ENCODE results near the gene WNK2.

The WNK2 gene

GRCh38 chr9:93203718-93204469, 20.0 kb downstream of the WNK2 start:
- DNase-seq (ENCODE audit: low spot score) = no peak
- Histone ChIP-seq H3K9ac (ENCODE audit: low read depth, low read length, poor library complexity) (peak overlapping the region; percentile 79), H3K14ac (ENCODE audit: low read length) (no peak overlapping the region), H3K18ac (ENCODE audit: low read length) (peak overlapping the region; percentile 93), H2AFZ (ENCODE audit: low read length) (no peak overlapping the region), H3K79me1 (ENCODE audit: low read depth, low read length) (peaks cover 11% of the 10 kb centered on the region), H3K4me1 (ENCODE audit: control insufficient read depth in 2 of 2, insufficient read depth in 1 of 2, low read depth in 1 of 2, low read length in 2 of 2) (peaks cover 50% of the 10 kb centered on the region in 2 donors), H3K4me2 (ENCODE audit: insufficient read depth, low read length, poor library complexity, severe bottlenecking) (no peak overlapping the region), H2AK5ac (ENCODE audit: low read depth, low read length) (peak overlapping the region; percentile 98), H3K23ac (ENCODE audit: low read depth, low read length, poor library complexity) (peak overlapping the region; percentile 78), H3K9me3 (replicated peaks in 1 of 2; ENCODE audit: control insufficient read depth in 2 of 2, insufficient read depth in 1 of 2, low read depth in 1 of 2, low read length in 2 of 2) (no peaks in the 10 kb centered on the region), H3K36me3 (replicated peaks in 1 of 2; ENCODE audit: control insufficient read depth in 2 of 2, insufficient read depth in 2 of 2, low read length in 2 of 2) (no peaks in the 10 kb centered on the region), H4K91ac (ENCODE audit: low read depth, low read length, poor library complexity) (no peak overlapping the region), H3K27ac (replicated peaks; ENCODE audit: low read length) (no peak overlapping the region), H3K4me3 (ENCODE audit: low read length in 2 of 2) (no peak overlapping the region), H2BK120ac (ENCODE audit: low read depth, low read length) (peak overlapping the region; percentile 10), H4K8ac (ENCODE audit: low read depth, low read length) (no peak overlapping the region), H2BK12ac (ENCODE audit: low read length) (peak overlapping the region; percentile 41), H2BK5ac (ENCODE audit: low read length) (peak overlapping the region; percentile 95), H2BK15ac (ENCODE audit: low read length) (peak overlapping the region; percentile 56), H3K27me3 (ENCODE audit: control insufficient read depth in 3 of 3, insufficient read depth in 3 of 3, low read depth in 1 of 3, low read length in 3 of 3) (peaks cover 0 to 4% (median 0%) of the 10 kb centered on the region in 3 experiments), H3K4ac (ENCODE audit: low read length) (no peak overlapping the region)
- no CpG with 5 or more reads among the region's 15 CpGs for WGBS, 2 donors (ENCODE audit: extremely low coverage in 2 of 2, insufficient read length in 2 of 2, insufficient replicate concordance in 1 of 2)

GRCh38 chr9:93204470-93205043, 20.6 kb downstream of the WNK2 start:
- H2BK120ac ChIP-seq (ENCODE audit: low read depth, low read length) = peak overlapping the region; percentile 10
- no CpG with 5 or more reads among the region's 4 CpGs for whole genome bisulfite sequencing, 2 donors (ENCODE audit: extremely low coverage in 2 of 2, insufficient read length in 2 of 2, insufficient replicate concordance in 1 of 2)
- no peak for DNase-seq (ENCODE audit: low spot score)
- no peaks in the 10 kb centered on the region for H3K36me3 ChIP-seq (replicated peaks in 1 of 2; ENCODE audit: control insufficient read depth in 2 of 2, insufficient read depth in 2 of 2, low read length in 2 of 2)
- peak overlapping the region; percentile 98 for H2AK5ac ChIP-seq (ENCODE audit: low read depth, low read length)
- H3K23ac ChIP-seq (ENCODE audit: low read depth, low read length, poor library complexity) = no peak overlapping the region
- peaks cover 50% of the 10 kb centered on the region in 2 donors for H3K4me1 ChIP-seq (ENCODE audit: control insufficient read depth in 2 of 2, insufficient read depth in 1 of 2, low read depth in 1 of 2, low read length in 2 of 2)
- no peak overlapping the region for H3K27ac ChIP-seq (replicated peaks; ENCODE audit: low read length)
- no peak overlapping the region for H3K14ac ChIP-seq (ENCODE audit: low read length)
- no peak overlapping the region for H2BK12ac ChIP-seq (ENCODE audit: low read length)
- H3K79me1 ChIP-seq (ENCODE audit: low read depth, low read length) = peaks cover 10% of the 10 kb centered on the region
- peak overlapping the region; percentile 76 for H3K18ac ChIP-seq (ENCODE audit: low read length)
- no peak overlapping the region for H2BK15ac ChIP-seq (ENCODE audit: low read length)
- no peaks in the 10 kb centered on the region for H3K9me3 ChIP-seq (replicated peaks in 1 of 2; ENCODE audit: control insufficient read depth in 2 of 2, insufficient read depth in 1 of 2, low read depth in 1 of 2, low read length in 2 of 2)
- no peak overlapping the region for H4K8ac ChIP-seq (ENCODE audit: low read depth, low read length)
- H3K4ac ChIP-seq (ENCODE audit: low read length) = no peak overlapping the region
- no peak overlapping the region for H3K4me2 ChIP-seq (ENCODE audit: insufficient read depth, low read length, poor library complexity, severe bottlenecking)
- H3K4me3 ChIP-seq (ENCODE audit: low read length in 2 of 2) = no peak overlapping the region
- no peak overlapping the region for H4K91ac ChIP-seq (ENCODE audit: low read depth, low read length, poor library complexity)
- peak overlapping the region; percentile 95 for H2BK5ac ChIP-seq (ENCODE audit: low read length)
- H3K27me3 ChIP-seq (ENCODE audit: control insufficient read depth in 3 of 3, insufficient read depth in 3 of 3, low read depth in 1 of 3, low read length in 3 of 3) = peaks cover 0 to 3% (median 0%) of the 10 kb centered on the region in 3 experiments
- no peak overlapping the region for H3K9ac ChIP-seq (ENCODE audit: low read depth, low read length, poor library complexity)
- H2AFZ ChIP-seq (ENCODE audit: low read length) = no peak overlapping the region

- Histone ChIP-seq H3K14ac (ENCODE audit: low read length) (no peak overlapping the region), H2AK5ac (ENCODE audit: low read depth, low read length) (peak overlapping the region; percentile 86), H2BK15ac (ENCODE audit: low read length) (no peak overlapping the region), H3K4me1 (ENCODE audit: control insufficient read depth in 2 of 2, insufficient read depth in 1 of 2, low read depth in 1 of 2, low read length in 2 of 2) (peaks cover 50% of the 10 kb centered on the region in 2 donors), H3K4me3 (ENCODE audit: low read length in 2 of 2) (no peak overlapping the region), H3K27me3 (ENCODE audit: control insufficient read depth in 3 of 3, insufficient read depth in 3 of 3, low read depth in 1 of 3, low read length in 3 of 3) (peaks cover 0 to 3% (median 0%) of the 10 kb centered on the region in 3 experiments), H2AFZ (ENCODE audit: low read length) (no peak overlapping the region), H2BK5ac (ENCODE audit: low read length) (no peak overlapping the region), H3K79me1 (ENCODE audit: low read depth, low read length) (peaks cover 8% of the 10 kb centered on the region), H3K36me3 (replicated peaks in 1 of 2; ENCODE audit: control insufficient read depth in 2 of 2, insufficient read depth in 2 of 2, low read length in 2 of 2) (no peaks in the 10 kb centered on the region), H2BK120ac (ENCODE audit: low read depth, low read length) (no peak overlapping the region), H3K27ac (replicated peaks; ENCODE audit: low read length) (no peak overlapping the region), H3K4ac (ENCODE audit: low read length) (no peak overlapping the region), H3K9ac (ENCODE audit: low read depth, low read length, poor library complexity) (peak overlapping the region; percentile 53), H4K91ac (ENCODE audit: low read depth, low read length, poor library complexity) (no peak overlapping the region), H3K23ac (ENCODE audit: low read depth, low read length, poor library complexity) (no peak overlapping the region), H2BK12ac (ENCODE audit: low read length) (no peak overlapping the region), H4K8ac (ENCODE audit: low read depth, low read length) (no peak overlapping the region), H3K9me3 (replicated peaks in 1 of 2; ENCODE audit: control insufficient read depth in 2 of 2, insufficient read depth in 1 of 2, low read depth in 1 of 2, low read length in 2 of 2) (no peaks in the 10 kb centered on the region), H3K18ac (ENCODE audit: low read length) (peak overlapping the region; percentile 78), H3K4me2 (ENCODE audit: insufficient read depth, low read length, poor library complexity, severe bottlenecking) (no peak overlapping the region)
- peak; percentile 30 for DNase-seq (ENCODE audit: low spot score)
- no CpG with 5 or more reads among the region's 14 CpGs for WGBS, 2 donors (ENCODE audit: extremely low coverage in 2 of 2, insufficient read length in 2 of 2, insufficient replicate concordance in 1 of 2)
Observed at GRCh38 chr9:93205045-93205768, 21.3 kb downstream of the WNK2 start.

Measured in neuronal stem cell (in vitro differentiated cells).